ENCODE measurements around the gene PGM5.

The PGM5 gene

DNA sequence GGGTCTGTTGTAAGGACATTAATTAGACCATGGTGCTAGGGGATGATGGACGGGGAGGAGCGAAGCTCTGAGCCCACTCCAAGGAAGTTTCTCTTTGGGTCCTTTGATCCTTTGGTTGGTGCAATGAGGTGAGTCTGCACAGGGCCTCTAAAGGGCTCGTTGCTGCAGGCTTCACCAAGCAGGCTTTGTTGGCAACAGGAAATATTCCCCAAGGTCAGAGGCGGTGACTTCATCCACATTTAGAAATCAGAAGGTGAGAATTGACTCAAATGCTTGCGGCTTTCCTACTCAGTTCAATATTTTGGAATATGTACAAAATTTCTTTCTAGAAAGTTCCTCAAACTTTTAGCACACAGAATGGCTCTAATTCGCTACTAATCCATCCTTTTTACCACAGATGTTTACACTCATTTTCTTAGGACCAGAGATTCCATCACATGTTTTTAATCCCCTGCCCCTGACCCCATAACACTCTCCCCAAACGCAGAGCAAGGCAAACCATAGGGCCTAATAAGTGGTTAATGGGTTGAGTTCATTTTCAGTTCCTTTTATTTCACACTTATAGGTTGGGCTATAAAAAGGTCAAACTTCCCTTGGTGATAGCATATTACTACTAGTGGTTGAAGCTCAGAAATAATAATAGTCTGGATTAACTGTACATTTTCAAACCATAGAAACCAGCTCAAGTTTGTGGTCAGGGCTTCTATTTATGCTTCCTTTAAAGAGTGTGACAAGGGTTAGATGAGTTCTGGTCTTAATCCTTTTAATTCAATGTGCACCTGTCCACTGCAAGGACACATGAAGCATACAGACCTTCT, 221.6 kb downstream of the PGM5 start:
- no peak for DNase-seq (ENCODE audit: low read depth, low spot score)

All from iPS DF 19.7 (cell line).